NCI-H1930 (cell line): ENCODE data around the gene DOHH.

Experiments used
- DNase-seq, 2 experiments: peaks; one replicate each; lab custom pipeline; 2025; lab: John Stamatoyannopoulos, UW

DOHH gene

DNA sequence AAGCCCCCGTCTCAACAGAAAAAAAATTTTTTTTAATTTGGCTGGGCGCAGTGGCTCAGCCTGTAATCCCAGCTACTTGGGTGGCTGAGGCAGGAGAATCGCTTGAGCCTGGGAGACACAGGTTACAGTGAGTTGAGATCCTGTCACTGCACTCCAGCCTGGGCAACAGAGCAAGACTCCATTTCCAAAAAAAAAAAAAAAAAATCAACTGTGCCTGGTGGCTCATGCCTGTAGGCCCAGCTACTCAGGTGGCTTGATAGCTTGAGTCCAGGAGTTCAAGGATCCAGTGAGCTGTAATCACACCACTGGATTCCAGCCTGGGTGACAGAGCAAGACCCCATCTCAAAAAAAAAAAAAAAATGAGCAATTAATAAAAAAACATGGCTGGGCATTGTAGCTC, 1.3 kb upstream of the DOHH start:
- no peak for DNase-seq

DNA sequence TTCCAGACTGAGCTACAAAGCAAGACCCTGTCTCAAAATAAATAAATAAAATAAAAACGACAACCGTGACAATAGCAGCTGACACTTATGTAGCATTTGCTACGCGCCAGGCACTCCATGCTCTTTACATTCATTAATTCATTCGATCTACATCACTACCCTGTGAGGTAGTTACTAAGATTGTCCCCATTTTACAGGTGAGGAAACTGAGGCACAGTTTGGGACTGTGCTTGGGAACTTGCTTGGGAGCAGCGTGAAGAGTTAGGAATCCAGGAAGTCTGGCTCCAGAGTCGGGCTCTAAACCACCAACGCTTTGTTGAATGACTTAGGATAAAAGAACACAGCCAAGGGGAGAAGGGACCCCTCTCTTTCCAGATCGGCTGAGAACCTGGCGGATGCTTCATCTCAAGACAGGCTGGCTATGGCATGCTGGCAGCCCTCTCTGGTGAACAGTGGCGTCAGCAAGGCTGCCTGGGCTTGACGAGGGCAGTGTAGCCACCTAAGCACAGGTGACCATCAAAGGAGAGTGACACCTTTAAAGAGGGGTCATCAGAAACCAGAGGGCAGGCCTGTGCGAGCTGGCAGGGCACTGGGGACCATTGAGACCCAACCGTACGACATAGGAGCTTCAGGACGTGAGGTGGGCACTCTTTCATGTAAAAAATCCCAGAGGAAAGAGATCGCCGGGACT, 591 bp downstream of the DOHH start:
- no peak for DNase-seq

DNA sequence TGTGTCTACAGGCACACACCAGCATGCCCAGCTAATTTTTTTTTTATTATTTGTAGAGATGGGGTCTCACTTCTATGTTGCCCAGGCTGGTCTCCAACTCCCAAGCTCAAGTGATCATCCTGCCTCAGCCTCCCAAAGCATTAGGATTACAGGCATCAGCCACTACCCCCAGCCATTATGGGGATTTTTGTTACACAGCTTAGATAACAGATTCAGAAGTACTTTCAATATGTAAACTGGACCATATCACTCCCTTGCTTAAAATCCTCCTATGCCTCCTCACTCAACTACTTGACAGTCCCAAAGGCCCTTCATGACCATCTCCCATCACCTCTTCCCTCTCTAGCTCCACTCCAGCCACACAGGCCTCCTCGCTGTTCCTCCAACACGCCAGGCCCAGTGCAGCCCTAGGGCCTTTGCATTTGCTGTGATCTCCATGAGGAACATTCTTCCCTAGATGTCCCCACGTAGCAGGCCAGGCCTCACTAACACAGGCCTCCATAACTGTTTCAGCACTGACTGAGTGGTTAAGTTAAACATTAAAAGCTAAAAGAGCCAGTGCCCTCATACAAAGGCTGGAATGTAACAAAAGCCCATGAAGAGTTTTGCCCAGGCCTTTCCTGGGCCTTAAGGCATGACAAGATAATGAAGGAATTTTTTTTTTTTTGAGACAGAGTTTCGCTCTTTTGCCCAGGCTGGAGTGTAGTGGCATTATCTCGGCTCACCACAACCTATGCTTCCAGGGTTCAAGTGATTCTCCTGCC, 2.5 kb downstream of the DOHH start:
- no peak for DNase-seq

DNA sequence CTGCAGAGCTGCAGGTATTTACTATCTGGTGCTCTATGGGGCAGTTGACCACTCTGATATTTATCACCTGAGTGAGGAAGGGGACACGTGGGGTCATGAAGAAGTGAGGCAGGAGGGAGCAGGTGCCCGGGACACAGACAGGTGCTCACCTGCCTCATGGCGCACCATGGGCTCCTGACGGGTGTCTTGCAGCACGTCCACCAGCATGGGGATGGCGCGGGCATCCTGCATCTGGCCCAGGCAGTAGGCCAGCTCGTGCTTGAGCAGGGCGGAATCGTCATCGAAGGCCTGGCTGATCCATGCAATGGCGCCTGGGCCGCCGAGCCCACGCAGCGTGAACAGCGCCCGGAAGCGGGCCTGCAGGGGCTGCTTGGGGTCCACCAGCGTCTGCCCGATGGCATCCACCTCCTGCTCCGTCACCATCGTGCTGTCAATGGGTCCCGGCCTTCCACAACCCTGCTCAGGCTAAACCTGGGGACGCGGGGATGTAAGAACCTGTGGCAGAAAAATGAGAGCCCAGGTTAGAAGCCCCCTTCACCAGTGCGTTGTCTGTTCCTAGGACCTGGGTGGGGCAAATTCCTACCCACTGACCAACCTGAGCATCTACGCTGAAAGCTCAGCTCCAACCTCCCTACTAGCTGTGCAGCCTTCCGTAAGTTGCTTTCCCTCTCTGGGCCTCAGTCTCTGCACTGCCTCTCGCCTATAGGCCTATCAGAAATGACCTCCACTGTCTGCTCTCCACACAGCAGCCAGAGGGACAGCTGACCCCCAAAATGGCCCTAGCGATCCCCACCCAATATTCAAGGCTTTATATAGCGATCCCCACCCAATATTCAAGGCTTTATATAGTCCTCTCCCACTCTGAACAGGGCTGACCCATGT, 3.8 kb downstream of the DOHH start:
- DNase-seq = no peak

DNA sequence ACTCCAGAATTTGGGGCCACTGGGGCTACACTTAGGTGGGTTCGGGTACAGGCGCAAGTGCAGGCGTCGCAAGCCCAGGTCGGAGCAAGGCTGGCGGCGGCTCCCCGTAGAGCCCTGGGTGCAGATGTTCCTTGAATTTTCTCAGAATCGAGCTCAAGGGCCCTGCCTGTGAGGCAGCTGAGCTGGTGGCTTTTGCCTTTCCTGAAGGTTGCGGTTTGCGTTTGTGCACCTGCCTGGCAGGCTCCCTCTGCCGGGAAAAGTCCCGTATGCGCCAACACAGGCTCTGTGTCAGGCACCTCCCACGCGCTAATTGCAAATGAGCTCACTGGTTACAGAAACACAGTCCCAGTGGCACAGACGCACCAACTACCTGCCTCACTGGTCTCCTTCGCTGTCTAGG, 5.9 kb downstream of the DOHH start:
- DNase-seq = no peak

DNA sequence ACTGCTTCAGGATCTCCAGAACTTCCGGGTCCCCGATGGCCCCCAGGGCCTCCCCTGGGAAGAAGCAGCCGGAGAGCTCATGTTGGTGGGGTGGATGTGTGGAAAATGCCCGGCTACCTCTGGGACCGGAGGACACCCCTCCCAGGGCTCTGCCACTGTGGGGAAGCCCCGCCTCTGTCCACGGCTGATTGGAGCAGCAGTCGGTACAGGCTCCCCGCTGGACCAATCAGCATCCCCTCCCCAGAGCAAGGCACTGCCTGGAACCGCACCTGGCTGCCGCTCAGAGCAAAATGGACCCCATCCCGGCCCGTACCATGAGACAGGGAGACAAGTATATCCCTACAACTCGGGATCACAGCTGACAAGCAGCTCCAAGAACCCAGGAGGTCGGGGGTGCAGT, 6.4 kb downstream of the DOHH start:
- DNase-seq = no peak

DNA sequence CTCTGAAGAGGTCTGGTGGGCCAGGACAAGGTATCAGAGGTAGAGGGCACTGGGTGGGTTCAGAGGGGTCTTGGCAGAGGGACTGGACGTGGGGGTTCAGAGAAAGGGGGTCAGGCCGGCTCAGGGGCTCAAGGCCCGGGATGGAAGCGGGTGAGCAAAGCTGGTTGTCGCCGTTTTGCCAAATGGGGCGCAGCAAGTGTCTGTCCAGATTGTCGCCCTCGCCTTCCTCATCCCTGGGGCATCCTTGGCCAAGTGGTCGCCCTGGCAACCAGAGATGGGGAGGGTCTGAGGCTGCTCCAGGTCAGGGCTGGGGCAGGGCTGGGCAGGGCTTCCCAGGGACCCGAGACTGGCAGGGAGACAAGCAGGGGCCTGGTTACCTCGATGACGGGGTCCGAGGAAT, 6.8 kb downstream of the DOHH start:
- DNase-seq = no peak

DNA sequence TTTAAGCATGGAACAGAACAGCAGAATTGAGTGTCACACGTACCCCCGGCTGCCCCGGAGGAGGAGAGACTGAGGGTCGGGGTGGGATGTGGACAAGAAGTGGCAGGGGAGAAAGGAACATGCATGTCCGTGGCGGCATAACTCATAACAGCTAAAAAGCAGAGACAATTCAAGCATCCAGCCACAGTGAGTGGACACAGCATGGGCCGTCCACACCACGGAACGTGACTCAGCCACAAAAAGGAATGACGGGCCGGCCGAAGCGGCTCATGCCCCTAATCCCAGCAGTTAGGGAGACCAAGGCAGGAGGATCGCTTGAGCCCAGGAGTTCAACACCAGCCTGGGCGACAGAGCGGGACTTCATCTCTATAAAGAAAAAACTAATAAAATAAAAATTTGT, 7.6 kb downstream of the DOHH start:
- no peak for DNase-seq

DNA sequence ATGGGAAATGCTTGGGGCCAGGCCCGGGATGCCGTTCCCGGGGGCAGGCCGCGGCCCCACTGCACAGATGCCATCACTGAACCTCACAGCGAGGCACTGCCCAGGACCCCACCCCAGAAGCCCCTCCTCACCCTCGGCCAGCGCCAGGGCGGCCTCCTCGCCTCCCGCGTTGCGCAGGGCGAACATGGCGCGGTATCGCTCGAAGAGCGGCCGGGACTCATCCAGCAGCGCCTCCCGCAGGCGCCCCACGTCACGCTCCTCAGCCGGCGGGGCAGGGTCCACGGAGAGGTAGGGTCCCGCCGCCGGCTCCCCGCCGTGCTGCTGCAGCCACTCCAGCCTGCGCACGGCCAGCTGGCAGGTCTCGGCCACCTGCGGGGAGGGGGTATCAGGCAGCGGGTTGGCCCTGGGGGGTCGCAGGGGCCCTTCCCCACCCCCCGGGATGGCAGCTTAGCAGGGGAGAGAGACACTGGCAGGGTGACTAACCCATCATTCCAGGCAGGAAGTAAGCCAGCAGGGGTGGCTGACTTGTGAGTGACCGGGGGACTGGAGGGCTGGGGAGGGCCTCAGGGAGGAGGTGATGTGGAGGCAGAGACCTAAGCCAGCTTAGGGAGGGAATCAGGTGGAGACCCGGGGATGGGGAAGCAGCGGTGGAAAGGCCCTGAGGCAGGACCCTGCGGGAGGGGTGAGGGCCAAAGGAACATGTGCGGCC, 8.2 kb downstream of the DOHH start:
- no peak for DNase-seq

DNA sequence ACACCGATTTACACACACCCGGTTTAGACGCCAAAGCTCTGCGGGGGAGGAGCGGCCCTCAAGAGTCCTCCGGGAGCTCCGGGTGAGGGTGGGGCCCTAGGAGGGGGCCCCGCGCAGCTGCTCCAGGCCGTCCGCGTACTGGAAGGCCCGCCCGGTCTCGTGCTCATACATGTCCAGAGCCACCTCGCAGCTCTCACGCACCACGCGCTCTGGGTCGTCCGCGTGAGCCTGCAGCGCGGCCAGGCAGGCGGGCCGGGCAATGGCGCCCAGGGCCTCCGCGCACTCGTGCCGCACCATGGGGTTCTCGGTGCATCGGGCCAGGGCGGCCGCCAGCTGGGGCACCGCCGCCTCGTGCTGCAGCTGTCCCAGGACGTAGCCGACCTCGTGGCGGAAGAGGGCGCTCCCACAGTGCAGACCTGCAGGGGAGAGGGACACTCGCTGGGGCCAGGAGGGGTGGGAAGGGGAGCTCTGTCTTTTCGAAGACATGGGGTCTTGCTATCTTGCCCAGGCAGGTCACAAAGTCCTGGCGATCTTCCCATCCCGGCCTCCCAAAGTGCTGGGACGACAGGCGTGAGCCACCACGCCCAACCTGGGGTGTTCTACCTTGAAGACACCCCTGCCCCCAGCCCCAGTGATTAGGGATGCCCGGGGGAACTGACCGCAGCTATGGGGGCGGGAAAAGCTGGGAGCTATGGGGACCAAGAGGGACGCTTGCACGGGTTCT, 8.9 kb downstream of the DOHH start:
- DNase-seq = no peak

DNA sequence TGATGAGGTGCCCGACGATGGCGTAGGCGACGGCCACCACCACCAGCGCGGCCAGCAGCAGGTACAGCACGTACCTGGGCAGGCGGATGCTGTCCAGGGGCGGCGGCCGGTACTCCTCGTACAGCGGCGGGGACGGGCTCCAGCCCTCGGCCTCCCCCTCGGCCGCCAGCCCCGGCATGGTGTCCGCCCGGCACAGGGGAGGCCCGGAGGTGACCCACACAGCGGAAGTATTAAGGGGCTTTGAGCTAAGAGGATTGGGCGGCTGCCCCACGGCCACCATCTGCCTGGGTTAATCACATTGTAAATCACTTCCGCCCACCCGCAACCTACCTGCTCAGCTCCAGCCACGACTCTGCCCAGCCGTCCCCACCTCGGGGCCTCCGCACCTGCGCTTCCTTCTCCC, 17.2 kb downstream of the DOHH start, which contains the start of gene SMIM44:
Gene SMIM44, minus strand, starts transcription at position 216 of the 403 bp plus-strand sequence. Its CDS starts 38 bp downstream, at position 178.
- DNase-seq = no peak

DNA sequence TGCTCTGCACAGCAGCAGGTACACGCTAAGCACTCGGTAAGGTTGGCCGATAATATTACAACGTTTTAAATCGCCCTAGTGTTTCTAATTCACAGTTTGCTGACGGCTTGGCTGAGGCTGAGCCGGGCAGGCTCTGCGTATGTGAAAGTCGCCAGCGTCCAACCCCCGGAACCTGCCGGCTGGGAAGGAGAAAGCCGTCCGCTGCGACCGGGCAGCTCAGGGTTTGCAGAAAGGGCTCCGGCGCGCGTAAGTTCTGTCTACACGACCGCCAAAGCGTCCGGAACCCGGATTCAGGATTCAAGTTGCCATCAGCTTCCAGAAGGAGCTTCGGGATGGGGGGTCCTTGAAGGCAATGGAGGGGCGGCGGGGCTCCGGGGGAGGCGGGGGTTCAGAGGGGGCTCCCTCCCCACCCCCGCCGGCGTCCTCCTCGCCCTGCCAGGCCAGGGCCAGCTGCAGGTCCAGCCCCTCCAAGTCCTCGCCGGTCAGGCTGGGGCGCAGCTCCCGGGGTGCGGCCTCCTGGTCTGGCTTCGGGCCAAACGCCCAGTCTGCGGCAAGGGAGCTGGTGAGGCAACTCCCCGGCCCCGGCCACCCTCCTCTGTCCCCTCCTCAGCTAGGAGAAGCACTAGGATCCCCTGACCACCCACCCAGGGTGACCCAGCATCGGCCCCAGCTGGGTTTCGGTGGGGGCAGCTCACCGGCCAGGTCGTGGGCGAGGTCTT, 17.8 kb downstream of the DOHH start:
- no peak for DNase-seq

DNA sequence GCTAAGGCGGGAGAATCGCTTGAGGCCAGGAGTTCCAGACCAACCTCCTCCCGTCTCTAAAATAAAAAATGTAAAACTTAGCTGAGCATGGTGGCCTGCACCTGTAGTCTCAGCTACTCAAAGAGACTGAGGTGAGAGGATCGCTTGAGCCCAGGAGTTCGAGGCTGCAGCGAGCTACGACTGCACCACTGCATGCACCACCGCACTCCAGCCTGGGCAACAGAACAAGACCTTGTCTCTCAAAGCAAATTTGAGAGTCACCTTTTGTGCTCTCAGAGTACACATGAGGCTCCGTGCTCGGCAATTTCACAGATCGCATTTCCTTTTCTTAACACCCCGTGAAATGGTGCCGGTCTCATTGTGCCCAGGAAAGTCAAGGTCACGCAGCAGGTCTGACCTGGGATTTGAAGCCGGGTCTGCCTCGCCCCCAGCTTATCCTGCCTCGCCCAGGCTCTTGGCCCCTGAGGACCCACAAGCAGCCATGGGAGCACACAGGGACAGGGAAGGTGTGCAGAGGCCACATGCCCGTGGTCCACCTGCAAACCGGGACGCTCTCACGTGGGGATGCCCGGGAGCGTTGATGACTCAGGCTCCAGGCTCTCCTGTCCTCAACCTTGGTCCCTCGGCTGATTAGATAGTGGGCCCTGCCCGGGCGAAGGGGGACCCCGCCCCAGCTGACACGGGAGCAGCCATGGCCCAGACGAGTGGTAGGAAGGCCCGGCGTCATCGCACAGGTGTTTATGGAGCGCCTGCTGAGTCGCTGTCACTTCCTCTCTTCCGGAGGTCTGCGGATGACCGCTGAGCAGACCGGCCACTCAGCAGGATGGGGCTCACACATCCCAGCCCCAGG, 19.0 kb downstream of the DOHH start:
- DNase-seq = no peak

DNA sequence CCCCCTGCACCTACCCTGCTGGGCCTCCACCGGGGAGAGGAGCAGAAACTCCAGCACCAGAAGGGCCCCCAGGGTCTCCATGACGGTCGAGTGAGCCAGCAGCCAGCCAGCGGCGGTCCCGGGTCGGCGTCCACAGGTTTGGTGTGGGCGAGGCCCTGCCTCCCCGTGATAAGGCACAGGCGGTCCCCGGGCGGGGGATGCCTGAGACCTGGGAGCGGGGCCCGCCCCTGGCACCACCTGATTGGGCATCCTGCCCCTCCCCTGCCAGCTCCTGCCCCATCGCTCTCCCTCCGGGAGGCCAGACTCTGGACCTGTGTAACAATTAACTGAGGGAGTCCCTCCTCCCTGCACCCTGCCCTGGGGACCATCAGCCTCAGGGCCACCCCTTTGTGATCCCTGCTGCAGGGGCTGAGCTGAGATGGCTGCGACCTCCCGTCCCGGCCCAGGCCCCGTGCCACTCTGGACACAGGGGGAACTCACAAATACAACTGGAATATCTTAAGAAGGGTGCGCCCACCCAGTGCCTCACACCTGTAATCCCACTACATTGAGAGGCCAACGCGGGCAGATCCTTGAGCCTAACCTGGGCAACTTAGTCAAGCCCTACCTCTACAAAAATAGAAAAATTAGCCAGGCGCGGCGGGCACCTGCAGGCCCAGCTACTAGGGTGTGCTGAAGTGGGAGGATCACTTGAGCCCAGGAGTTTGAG, 19.9 kb downstream of the DOHH start, which contains the start of gene SMIM24:
Gene SMIM24, minus strand, starts transcription at position 143 of the 709 bp plus-strand sequence. Its CDS starts 62 bp downstream, at position 81.
- no peak for DNase-seq

DNA sequence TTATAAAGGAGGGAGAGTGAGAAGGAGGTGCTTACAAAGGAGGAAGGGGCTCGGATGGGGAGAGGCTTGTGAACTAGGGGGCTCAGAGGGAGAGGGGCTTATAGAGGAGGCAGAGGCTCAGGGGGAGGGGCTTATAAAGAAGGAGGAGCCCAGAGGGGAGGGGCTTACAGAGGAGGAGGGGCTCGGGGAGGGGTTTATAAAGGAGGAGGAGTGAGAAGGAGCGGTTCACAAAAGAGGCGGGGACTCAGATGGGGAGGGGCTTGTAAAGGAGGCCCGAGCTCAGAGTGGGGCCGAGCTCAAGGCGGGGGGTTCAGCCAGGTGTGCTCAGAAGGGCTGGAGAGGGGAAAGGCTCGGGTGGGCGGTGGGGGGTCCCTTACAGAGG, 20.6 kb downstream of the DOHH start:
- no peak for DNase-seq

DNA sequence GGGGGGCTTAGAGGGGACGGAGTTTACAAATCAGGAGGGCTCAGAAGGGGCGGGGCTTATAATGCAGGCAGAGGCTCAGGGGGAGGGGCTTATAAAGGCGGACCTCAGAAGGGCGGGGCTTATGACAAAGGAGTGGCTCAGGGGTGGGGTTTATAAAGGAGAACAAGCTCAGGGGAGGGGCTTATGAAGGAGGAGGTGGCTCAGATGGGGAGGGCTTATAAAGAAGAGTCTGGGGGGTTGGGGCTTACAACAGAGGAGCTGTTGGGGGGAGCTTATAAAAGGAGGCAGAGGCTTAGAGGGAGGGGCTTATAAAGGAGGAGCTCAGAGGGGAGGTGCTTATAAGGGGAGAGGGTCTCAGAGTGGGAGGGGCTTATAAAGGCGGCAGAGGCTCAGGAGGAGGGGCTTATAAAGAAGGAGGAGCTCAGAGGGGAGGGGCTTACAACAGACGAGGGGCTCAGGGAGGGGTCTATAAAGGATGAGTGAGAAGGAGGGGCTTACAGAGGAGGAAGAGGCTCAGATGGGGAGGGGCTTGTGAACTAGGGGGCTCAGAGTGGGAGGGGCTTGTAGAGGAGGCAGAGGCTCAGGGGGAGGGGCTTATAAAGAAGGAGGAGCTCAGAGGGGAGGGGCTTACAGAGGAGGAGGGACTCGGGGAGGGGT, 21.2 kb downstream of the DOHH start:
- no peak for DNase-seq

DNA sequence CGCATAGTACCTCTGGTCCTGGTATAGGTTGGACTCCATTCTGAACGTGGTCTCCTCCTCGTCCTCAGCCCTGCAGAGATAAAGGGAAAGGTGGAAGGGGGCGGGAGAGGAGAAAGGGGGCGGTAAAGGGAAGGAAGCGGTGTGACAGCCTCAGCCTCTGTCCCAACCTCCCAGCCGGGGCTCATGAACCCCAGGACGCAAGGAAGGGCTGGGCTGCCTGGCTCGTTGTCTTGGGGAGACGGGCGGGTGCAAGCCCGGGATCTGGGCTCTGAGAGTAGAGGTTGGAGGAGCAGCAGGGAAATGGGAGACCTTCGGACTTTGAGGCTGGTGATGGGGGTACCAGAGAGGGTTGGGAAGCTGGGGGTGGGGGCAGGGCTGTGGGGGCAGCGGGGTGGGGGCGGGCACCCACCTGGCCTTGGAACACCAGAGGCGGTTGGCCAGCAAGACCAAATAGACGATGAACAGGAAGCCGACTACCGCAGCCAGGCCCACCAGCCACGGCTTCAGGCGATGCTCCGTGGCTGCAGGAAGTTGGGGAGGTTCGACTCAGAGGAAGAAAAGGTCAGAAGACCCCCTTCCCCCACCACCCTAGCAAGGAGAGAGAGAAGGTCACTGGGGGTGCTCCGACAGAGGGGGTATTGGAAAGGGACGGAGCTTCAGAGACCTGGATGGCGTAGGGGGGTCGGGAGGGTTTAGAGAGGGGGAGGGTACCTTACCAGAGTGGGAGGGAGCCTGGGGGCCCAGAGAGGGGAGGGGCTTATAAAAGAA, 21.9 kb downstream of the DOHH start:
- no peak for DNase-seq

DNA sequence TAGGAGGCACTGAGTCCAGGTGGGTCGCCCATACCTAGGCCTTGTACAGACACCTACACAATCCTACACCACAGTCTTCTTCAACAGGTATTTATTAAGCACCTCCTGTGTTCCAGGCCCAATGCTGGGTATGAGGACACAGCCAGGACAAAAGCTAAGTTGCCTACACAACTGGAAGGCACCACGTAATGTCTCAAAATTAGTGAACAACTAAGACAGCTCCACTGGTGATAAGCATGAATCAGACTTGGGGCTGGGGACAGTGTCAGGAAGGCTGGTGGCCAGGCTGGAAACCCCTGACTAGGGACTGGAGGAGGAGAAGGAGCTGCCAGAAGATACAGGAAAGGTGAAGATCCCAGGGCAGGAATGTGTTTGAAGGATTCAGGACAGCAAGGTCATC, 22.5 kb downstream of the DOHH start:
- no peak for DNase-seq
